Common myeloid progenitor, CD34-positive (primary cell): ENCODE results near the gene COA5.

Experiments
- CTCF ChIA-PET: fragments of 350-600 bp; sonication (Branson Sonifier 250); formaldehyde crosslinking; loops from one replicate; lab custom pipeline; 2021; ENCODE audit warnings: antibody characterized with exemption; lab: Charles Lee
- POLR2A ChIA-PET: fragments of 350-600 bp; sonication (Branson Sonifier 250); formaldehyde crosslinking; loops from one replicate; lab custom pipeline; 2021; ENCODE audit warnings: antibody characterized with exemption; lab: Charles Lee
- DNase-seq, 3 donors: peaks; one replicate each; pipeline versions ENCODE4 v3.0.0 to v3.0.0-alpha.2; 2013
- H3K27ac ChIP-seq, 2 experiments: 1 replicate in 1 of 2; 2 replicates in 1 of 2; pipeline ENCODE4 v1.7.0; 2013; ENCODE audit warnings: inconsistent platforms in 2 of 2, low read length in 2 of 2, mild to moderate bottlenecking in 2 of 2, low read depth in 1 of 2, moderate library complexity in 1 of 2; ENCODE audit not compliant: severe bottlenecking in 2 of 2, insufficient read depth in 1 of 2, poor library complexity in 1 of 2
- H3K27me3 ChIP-seq, 5 experiments: replicated peaks in 2 of 5; 1 replicate in 3 of 5; 2 replicates in 2 of 5; pipeline versions ENCODE4 v1.6.1 to v1.7.0; 2013; ENCODE audit warnings: low read length in 4 of 5, mild to moderate bottlenecking in 2 of 5, moderate library complexity in 2 of 5, inconsistent platforms in 1 of 5; ENCODE audit not compliant: insufficient read depth in 5 of 5, control insufficient read depth in 4 of 5
- H3K36me3 ChIP-seq, 4 experiments: 1 replicate in 2 of 4; 2 replicates in 2 of 4; pipeline versions ENCODE4 v1.6.1 to v1.7.0; 2013; ENCODE audit warnings: low read length in 3 of 4, control low read depth in 1 of 4, mild to moderate bottlenecking in 1 of 4; ENCODE audit not compliant: control insufficient read depth in 4 of 4, insufficient read depth in 4 of 4
- H3K4me1 ChIP-seq, 4 experiments: 1 replicate in 3 of 4; 2 replicates in 1 of 4; pipeline versions ENCODE4 v1.6.1 to v1.7.1; 2013; ENCODE audit warnings: low read length in 3 of 4, mild to moderate bottlenecking in 3 of 4, control low read depth in 1 of 4, inconsistent platforms in 1 of 4, moderate library complexity in 1 of 4; ENCODE audit not compliant: control insufficient read depth in 4 of 4, insufficient read depth in 4 of 4; ENCODE audit errors: control extremely low read depth in 1 of 4
- H3K4me3 ChIP-seq, 7 experiments: 1 replicate in 4 of 7; 2 replicates in 3 of 7; pipeline versions ENCODE4 v1.5.1 to v1.7.0; 2013; ENCODE audit warnings: mild to moderate bottlenecking in 7 of 7, low read length in 6 of 7, moderate library complexity in 6 of 7, inconsistent platforms in 2 of 7, low read depth in 2 of 7, control low read depth in 1 of 7; ENCODE audit not compliant: insufficient read depth in 4 of 7, control insufficient read depth in 1 of 7; ENCODE audit errors: extremely low read depth in 1 of 7
- H3K9me3 ChIP-seq, 5 experiments: 1 replicate in 4 of 5; 2 replicates in 1 of 5; pipeline versions ENCODE4 v1.6.1 to v1.7.1; 2013; ENCODE audit warnings: low read length in 4 of 5, mild to moderate bottlenecking in 2 of 5, inconsistent platforms in 1 of 5, low read depth in 1 of 5, moderate library complexity in 1 of 5; ENCODE audit not compliant: control insufficient read depth in 4 of 5, insufficient read depth in 2 of 5; ENCODE audit errors: control extremely low read depth in 1 of 5
- WGBS: methylation state at CpG from one replicate; pipeline ENCODE4 v1.1.5; 2013; ENCODE audit not compliant: insufficient coverage; 5-methylcytosine and 5-hydroxymethylcytosine counted together

Gene COA5

DNA sequence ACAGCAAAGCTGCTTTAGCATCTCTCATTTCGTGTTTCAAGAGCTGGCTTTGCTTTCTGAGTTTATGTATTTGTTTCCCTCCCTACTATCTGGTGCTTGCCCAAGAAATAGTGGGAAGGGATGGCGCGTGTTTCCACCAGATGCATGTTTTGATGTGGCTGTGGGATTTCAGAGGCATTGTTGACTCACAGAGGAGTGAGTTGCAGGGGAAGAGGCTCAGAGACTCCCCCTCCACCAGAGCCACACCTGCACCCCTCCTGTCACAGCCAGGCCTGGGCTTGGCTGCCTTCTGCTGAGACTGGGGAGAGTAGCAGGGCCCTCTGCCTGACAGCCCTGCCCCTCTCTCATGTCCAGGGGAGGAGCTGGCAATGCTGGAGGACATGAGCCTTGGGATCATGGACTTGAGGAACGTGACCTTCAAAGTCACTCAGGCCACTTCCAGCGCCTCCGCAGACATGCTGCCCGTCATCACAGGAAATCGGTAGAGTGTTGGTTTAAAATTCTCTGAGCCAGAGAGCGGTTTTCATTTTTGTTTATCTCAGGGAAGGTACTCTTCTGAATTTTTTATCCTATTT lies 42.9 kb downstream of the COA5 start:
- WGBS, result 98% methylated on average over 5 of the region's 9 CpGs
- no peak overlapping the region for H3K27ac ChIP-seq
- no peak for DNase-seq
- H3K9me3 ChIP-seq, result no peaks in the 10 kb centered on the region
- no peak overlapping the region for H3K4me3 ChIP-seq
- H3K4me1 ChIP-seq, result peaks cover 0 to 6% (median under 1%) of the 10 kb centered on the region in 4 experiments
- H3K36me3 ChIP-seq, result peaks cover 10 to 82% (median 48%) of the 10 kb centered on the region in 4 experiments
- no peaks in the 10 kb centered on the region for H3K27me3 ChIP-seq
- POLR2A ChIA-PET, result no interaction called here
- CTCF ChIA-PET, result interaction anchor here (0.9 kb wide), 1 partner anchor 12 kb away, joined by 3 read pairs; no protein-coding TSS in a partner anchor

DNA sequence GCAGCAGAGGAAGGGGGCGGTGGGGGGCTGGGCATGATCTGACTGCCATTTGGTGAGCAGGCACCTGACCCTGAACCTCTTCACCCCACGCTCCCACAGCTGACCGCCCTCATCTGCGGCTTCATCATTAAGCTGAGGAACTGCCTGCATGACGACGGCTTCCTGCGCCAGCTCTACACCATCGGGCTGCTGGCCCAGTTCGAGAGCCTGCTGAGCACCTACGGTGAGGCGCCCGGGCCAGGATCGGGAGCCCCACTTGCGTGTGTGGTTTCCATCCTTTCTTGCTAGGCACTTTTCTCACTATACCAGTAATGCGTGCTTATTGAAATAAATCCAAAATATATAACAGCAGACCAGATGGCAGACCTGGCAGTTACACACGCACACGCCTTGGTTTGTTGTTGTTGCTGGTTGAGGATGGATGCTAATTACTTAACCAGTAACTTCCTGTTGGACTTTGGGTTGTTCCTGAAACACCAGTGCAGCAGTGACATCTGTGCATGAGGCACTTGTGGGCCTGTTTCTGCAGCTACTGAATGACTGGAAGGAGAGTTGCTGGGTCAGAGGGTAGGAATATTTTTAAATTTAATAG lies 43.7 kb downstream of the COA5 start:
- Histone ChIP-seq H3K27me3 (no peaks in the 10 kb centered on the region), H3K9me3 (no peaks in the 10 kb centered on the region), H3K36me3 (peaks cover 8 to 75% (median 44%) of the 10 kb centered on the region in 4 experiments), H3K4me3 (peak overlapping the region in 1 of 7 experiments; percentile 31), H3K4me1 (peaks cover 0 to 13% (median 2%) of the 10 kb centered on the region in 4 experiments), H3K27ac (no peak overlapping the region)
- peak in 1 of 3 donors; percentile 5 for DNase-seq
- ChIA-PET CTCF (interaction anchor here (0.9 kb wide), 1 partner anchor 12 kb away, joined by 3 read pairs; no protein-coding TSS in a partner anchor), POLR2A (no interaction called here)
- 96% methylated on average over 13 of the region's 17 CpGs for WGBS

DNA sequence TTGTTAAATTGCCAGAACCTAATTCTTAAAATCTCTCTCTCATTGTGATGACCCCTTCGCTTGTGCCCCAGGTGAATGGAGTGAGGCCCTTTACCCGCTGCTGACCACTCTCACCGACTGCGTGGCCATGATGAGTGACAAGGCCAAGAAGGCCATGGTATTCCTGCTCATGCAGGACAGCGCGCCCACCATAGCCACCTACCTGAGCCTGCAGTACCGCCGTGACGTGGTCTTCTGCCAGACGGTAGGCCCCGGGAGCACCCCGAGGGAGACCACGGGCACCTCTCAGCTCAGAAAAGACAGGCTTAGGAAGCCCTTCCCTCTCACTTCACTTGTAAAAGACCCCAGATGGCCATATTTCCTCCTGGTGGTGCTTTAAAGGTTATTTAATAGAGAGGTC lies 44.9 kb downstream of the COA5 start:
- H3K9me3 ChIP-seq, result no peaks in the 10 kb centered on the region
- CTCF ChIA-PET, result no interaction called here
- H3K36me3 ChIP-seq, result peaks cover 2 to 75% (median 42%) of the 10 kb centered on the region in 4 experiments
- DNase-seq, result no peak
- 100% methylated on average over 4 of the region's 13 CpGs for WGBS
- POLR2A ChIA-PET, result no interaction called here
- no peak overlapping the region for H3K4me3 ChIP-seq
- H3K4me1 ChIP-seq, result peaks cover 0 to 20% (median 2%) of the 10 kb centered on the region in 4 experiments
- no peak overlapping the region for H3K27ac ChIP-seq
- H3K27me3 ChIP-seq, result no peaks in the 10 kb centered on the region

DNA sequence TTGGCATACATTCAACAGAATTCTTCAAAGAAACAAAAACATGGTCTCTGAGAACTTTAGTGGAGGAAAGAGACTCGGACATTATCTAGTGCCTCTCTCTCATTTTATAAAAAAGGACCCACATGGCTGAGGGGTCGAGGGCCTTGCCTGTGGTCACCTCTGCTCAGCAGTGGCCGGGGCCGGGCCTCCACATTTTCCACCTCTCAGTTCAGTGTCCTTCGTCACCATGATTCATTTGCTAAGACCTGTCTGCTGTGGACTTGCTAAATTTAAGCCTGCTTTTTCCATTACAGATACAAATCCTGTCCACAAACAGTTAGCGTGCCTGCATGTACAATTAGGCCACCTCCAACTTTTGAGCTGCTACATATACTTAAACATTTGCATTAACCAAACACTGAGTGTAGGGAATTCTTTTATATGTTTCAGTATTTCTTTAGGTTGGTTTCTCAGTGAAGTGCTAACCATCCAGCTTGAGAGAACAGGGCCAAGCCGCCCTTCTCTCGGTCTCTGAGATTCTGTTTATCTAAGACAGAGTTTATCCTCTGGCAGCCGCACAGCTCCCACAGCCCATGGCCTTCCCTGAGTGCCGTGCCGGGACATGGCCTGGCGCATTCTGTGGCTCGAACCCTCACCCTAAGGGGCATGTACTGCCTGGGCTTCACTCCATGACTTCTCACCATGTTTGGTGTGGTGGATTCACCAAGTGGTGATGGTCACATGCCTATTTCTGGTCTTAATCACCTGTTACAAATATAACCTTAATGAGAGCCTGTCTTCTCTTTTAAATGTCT lies 46.2 kb downstream of the COA5 start:
- Histone ChIP-seq H3K4me3 (no peak overlapping the region), H3K9me3 (no peaks in the 10 kb centered on the region), H3K27me3 (no peaks in the 10 kb centered on the region), H3K27ac (no peak overlapping the region), H3K4me1 (peaks cover 0 to 25% (median 2%) of the 10 kb centered on the region in 4 experiments), H3K36me3 (peaks cover 2 to 70% (median 40%) of the 10 kb centered on the region in 4 experiments)
- ChIA-PET CTCF (interaction anchor here (0.6 to 1.4 kb wide), 3 partner anchors 11 to 69 kb away, joined by 3 to 4 read pairs (median 3); no protein-coding TSS in a partner anchor), POLR2A (no interaction called here)
- WGBS, result 96% methylated on average over 12 of the region's 13 CpGs
- no peak for DNase-seq

DNA sequence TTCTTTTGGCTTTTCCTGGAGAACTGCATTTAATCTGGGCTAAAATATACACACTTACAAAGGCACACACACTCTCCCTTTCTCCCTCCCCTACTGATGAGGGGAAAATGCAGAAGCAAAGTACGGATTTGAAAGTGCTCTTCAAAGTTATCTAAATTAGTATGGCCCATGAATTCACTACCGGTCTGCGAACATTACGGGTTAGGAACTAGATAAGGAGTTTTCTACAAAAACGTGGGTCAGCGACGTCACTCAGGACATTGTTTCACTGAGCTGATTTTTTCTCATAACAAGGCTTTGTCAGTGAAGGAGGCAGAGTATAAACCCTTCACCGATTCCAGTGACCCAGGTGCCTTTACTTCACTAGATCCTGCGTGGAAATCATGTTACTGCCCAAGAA lies 47.3 kb downstream of the COA5 start:
- H3K27me3 ChIP-seq, result no peaks in the 10 kb centered on the region
- ChIA-PET CTCF (interaction anchor here (2.5 kb wide), 1 partner anchor 8 kb away, joined by 14 read pairs; no protein-coding TSS in a partner anchor), POLR2A (no interaction called here)
- H3K9me3 ChIP-seq, result no peaks in the 10 kb centered on the region
- H3K36me3 ChIP-seq, result peaks cover under 1 to 65% (median 39%) of the 10 kb centered on the region in 4 experiments
- H3K27ac ChIP-seq, result peak overlapping the region in 1 of 2 experiments; percentile 40
- DNase-seq, result no peak
- WGBS, result 98% methylated on average over 9 of the region's 9 CpGs
- H3K4me3 ChIP-seq, result no peak overlapping the region
- H3K4me1 ChIP-seq, result peaks cover 0 to 31% (median 2%) of the 10 kb centered on the region in 4 experiments

DNA sequence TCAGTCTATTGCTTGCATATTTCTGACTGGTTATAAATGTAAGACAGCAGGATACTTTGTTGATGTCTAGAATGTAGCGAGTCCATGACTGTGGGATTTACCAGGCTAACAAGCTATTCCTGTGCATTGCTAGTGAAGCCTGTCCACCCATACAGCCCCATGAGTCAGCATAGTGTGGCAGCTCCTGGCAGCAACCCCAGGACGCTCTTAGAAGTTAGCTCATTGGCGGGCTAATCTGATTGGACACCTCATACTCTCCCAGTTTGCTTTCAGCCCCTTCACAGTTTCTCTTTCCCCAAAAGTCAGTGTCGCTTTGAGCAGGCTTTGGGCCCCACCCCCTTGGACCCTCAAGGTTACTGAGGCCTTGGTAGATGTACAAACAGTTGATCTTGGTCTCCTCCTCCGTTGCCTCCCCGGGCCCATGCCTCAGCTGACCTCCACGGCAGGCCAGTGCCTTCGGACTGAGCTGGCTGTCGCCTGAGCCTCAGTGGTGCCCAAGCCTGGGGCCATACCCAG lies 48.0 kb downstream of the COA5 start:
- no peaks in the 10 kb centered on the region for H3K27me3 ChIP-seq
- DNase-seq, result peak in 2 of 3 donors; percentile 28 to 35
- ChIA-PET POLR2A (no interaction called here), CTCF (interaction anchor here (0.6 to 2.5 kb wide), 2 partner anchors 9 to 12 kb away, joined by 3 to 14 read pairs; no protein-coding TSS in a partner anchor)
- peaks cover 0 to 31% (median 2%) of the 10 kb centered on the region in 4 experiments for H3K4me1 ChIP-seq
- H3K36me3 ChIP-seq, result peaks cover 0 to 65% (median 43%) of the 10 kb centered on the region in 4 experiments
- H3K4me3 ChIP-seq, result no peak overlapping the region
- H3K27ac ChIP-seq, result peak overlapping the region in 1 of 2 experiments; percentile 40
- H3K9me3 ChIP-seq, result no peaks in the 10 kb centered on the region
- WGBS, result 97% methylated on average over 9 of the region's 9 CpGs
